Measurements from ENCODE around the gene NFAT5.

- TF ChIP-seq CTCF (conservative IDR thresholded peaks at IDR 0.05; ENCODE audit: low read length) = no peak
- TF ChIP-seq EZH2phosphoT487 (IDR thresholded peaks at IDR 0.05; ENCODE audit: borderline replicate concordance, low read depth, low read length) = no peak
Measured at GRCh38 chr16:69706975-69707340, 141.2 kb downstream of the NFAT5 start.
